CD14-positive monocyte (primary cell): ENCODE results near the gene PPP2R3B. TPM values are rescaled to one million over a fixed set of nuclear protein-coding genes. Genes with fewer than 3 reads are reported as not detected.

Source experiments
- DNase-seq, 3 donors: peaks; one replicate each; pipeline ENCODE4 v3.0.0-alpha.2; 2011 to 2022
- H2AFZ ChIP-seq: 2 replicates; pipeline ENCODE4 v1.6.0; 2012; ENCODE audit warnings: mild to moderate bottlenecking, low read depth, low read length, inconsistent platforms; ENCODE audit not compliant: insufficient read depth, poor library complexity, severe bottlenecking
- H3K27ac ChIP-seq, 2 donors: 1 replicate in 1 of 2; 2 replicates in 1 of 2; pipeline ENCODE4 v1.5.1; 2012 to 2013; ENCODE audit warnings: low read length in 2 of 2, control low read depth in 1 of 2, inconsistent platforms in 1 of 2, low read depth in 1 of 2, mild to moderate bottlenecking in 1 of 2
- H3K27me3 ChIP-seq, 2 donors: one replicate each; pipeline versions ENCODE4 v1.6.0 to v1.6.1; 2011 to 2013; ENCODE audit warnings: low read length in 2 of 2; ENCODE audit not compliant: control insufficient read depth in 2 of 2, insufficient read depth in 2 of 2
- H3K36me3 ChIP-seq, 2 donors: replicated peaks in 1 of 2; 1 replicate in 1 of 2; 2 replicates in 1 of 2; pipeline versions ENCODE4 v1.5.1 to v1.6.1; 2012 to 2013; ENCODE audit warnings: low read length in 2 of 2, control low read depth in 1 of 2, inconsistent platforms in 1 of 2, mild to moderate bottlenecking in 1 of 2; ENCODE audit not compliant: insufficient read depth in 2 of 2, control insufficient read depth in 1 of 2
- H3K4me1 ChIP-seq, 2 donors: 1 replicate in 1 of 2; 2 replicates in 1 of 2; pipeline versions ENCODE4 v1.5.1 to v1.6.1; 2012 to 2013; ENCODE audit warnings: low read length in 2 of 2, control low read depth in 1 of 2, inconsistent platforms in 1 of 2, mild to moderate bottlenecking in 1 of 2, moderate library complexity in 1 of 2; ENCODE audit not compliant: insufficient read depth in 2 of 2, control insufficient read depth in 1 of 2
- H3K4me2 ChIP-seq: replicated peaks from 2 replicates; pipeline ENCODE3; 2012; ENCODE audit warnings: low read length, moderate library complexity, mild to moderate bottlenecking; ENCODE audit not compliant: poor library complexity, severe bottlenecking; ENCODE audit errors: extremely low read depth
- H3K4me3 ChIP-seq, 3 experiments: fragments of 200-600 bp in 1 of 3; sonication (generic) in 1 of 3; replicated peaks in 1 of 3; 1 replicate in 2 of 3; 2 replicates in 1 of 3; pipeline ENCODE4 v1.5.1; 2011 to 2013; ENCODE audit warnings: low read length in 3 of 3, mild to moderate bottlenecking in 3 of 3, control low read depth in 2 of 3, low read depth in 2 of 3, inconsistent platforms in 1 of 3, moderate library complexity in 1 of 3
- H3K79me2 ChIP-seq: 2 replicates; pipeline ENCODE4 v1.6.0; 2012; ENCODE audit warnings: mild to moderate bottlenecking, control low read depth, inconsistent platforms, low read length, moderate library complexity; ENCODE audit not compliant: insufficient read depth
- H3K9ac ChIP-seq: 2 replicates; pipeline ENCODE4 v1.6.0; 2017; ENCODE audit warnings: low read length, mild to moderate bottlenecking; ENCODE audit not compliant: insufficient read depth, poor library complexity, severe bottlenecking
- H3K9me3 ChIP-seq, 2 donors: replicated peaks in 1 of 2; 1 replicate in 1 of 2; 2 replicates in 1 of 2; pipeline versions ENCODE4 v1.5.1 to v1.6.1; 2012 to 2013; ENCODE audit warnings: low read length in 2 of 2, control low read depth in 1 of 2; ENCODE audit not compliant: control insufficient read depth in 1 of 2, insufficient read depth in 1 of 2
- H4K20me1 ChIP-seq: 2 replicates; pipeline ENCODE4 v1.6.0; 2012; ENCODE audit warnings: mild to moderate bottlenecking, low read length, control low read depth, moderate library complexity; ENCODE audit not compliant: insufficient read depth
- H3K27ac Mint-ChIP-seq, 7 donors: one replicate each; pipeline ENCODE4 v1.8.0; 2020; ENCODE audit warnings: mild to moderate bottlenecking in 7 of 7, mixed read lengths in 7 of 7, moderate library complexity in 6 of 7, inconsistent platforms in 2 of 7
- H3K27me3 Mint-ChIP-seq, 3 donors: one replicate each; pipeline ENCODE4 v1.8.0; 2021 to 2022; ENCODE audit warnings: low read depth in 3 of 3, mild to moderate bottlenecking in 3 of 3, mixed read lengths in 3 of 3, moderate library complexity in 3 of 3, inconsistent platforms in 1 of 3
- H3K36me3 Mint-ChIP-seq, 2 donors: one replicate each; pipeline ENCODE4 v1.8.0; 2020; ENCODE audit warnings: mixed read lengths in 2 of 2, inconsistent platforms in 1 of 2, mild to moderate bottlenecking in 1 of 2
- H3K4me1 Mint-ChIP-seq: one replicate; pipeline ENCODE4 v1.8.0; 2020; ENCODE audit warnings: mild to moderate bottlenecking, mixed read lengths
- H3K4me3 Mint-ChIP-seq, 2 donors: one replicate each; pipeline ENCODE4 v1.8.0; 2020; ENCODE audit warnings: mild to moderate bottlenecking in 2 of 2, mixed read lengths in 2 of 2, moderate library complexity in 1 of 2
- H3K9me3 Mint-ChIP-seq, 7 donors: one replicate each; pipeline ENCODE4 v1.8.0; 2020 to 2022; ENCODE audit warnings: mixed read lengths in 7 of 7, mild to moderate bottlenecking in 6 of 7, moderate library complexity in 6 of 7, inconsistent platforms in 2 of 7
- WGBS: methylation state at CpG from one replicate; pipeline ENCODE4 v1.1.5; 2013; ENCODE audit warnings: missing lambda C conversion rate; ENCODE audit not compliant: insufficient coverage; 5-methylcytosine and 5-hydroxymethylcytosine counted together
- intact Hi-C, 2 donors: fragments of 100-400 bp; cut with micrococcal nuclease; formaldehyde crosslinking; loops; one replicate each; pipeline versions ENCODE4 v1.15.0 to v1.15.1; 2023
- polyA plus RNA-seq, 3 donors: library from polyadenylated mRNA; depleted of rRNA in 1 of 3; unstranded in 2 of 3; stranded (reverse) in 1 of 3; fragments of 300-500 nt in 2 of 3; fragments of >200 nt in 1 of 3; fragmentation: Illumina TruSeq in 2 of 3; gene quantifications; 1 replicate in 2 of 3; 2 replicates in 1 of 3; pipeline ENCODE4 v1.2.3, GENCODE V29; 2012 to 2021
- TF ChIP-seq, protein P1 (sequence below): fragments of 200-600 bp; IDR thresholded peaks from one replicate; pipeline ENCODE4 v1.8.0; 2022; ENCODE audit warnings: antibody characterized with exemption, mild to moderate bottlenecking

The PPP2R3B gene
- polyA plus RNA-seq, 3 donors = 2.1 to 9.0 (median 2.3) TPM

DNA sequence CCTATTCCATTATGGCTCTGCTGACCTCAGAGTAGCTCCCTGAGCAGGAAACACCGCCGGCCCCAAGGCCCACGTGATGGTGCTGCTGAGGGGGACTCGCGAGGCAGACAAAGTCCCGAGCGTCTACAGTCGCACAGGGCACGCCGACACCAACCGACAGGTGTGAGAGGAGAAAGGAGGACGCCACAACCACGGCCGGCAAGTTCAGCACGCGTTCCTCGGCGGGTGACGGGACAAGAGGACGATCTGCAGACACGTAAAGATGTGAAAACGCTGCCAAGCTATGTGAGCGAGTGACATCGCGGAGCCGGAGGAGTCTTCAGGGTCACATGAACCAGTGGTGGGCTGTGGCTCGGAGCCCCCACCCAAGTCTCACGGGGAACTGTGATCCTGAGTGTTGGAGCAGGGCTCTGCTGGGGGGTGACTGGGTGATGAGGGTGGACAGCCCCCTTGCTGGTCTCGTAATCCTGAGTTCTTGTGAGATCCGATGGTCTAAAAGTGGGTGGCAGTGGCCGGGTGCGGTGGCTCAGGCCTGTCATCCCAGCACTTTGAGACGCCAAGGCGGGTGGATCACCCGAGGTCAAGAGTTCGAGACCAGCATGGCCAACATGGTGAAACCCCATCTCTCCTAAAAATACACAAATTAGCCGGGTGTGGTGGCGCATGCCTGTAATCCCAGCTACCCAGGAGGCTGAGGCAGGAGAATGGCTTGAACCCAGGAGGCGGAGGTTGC is 34.0 kb downstream of the PPP2R3B start:
- Histone ChIP-seq H2AFZ (no peak overlapping the region), H4K20me1 (no peaks in the 10 kb centered on the region), H3K9me3 (peaks cover 3 to 54% of the 10 kb centered on the region in 2 donors), H3K79me2 (no peaks in the 10 kb centered on the region), H3K4me2 (no peak overlapping the region), H3K27me3 (no peaks in the 10 kb centered on the region), H3K4me1 (no peaks in the 10 kb centered on the region), H3K36me3 (no peaks in the 10 kb centered on the region), H3K4me3 (no peak overlapping the region), H3K9ac (no peak overlapping the region), H3K27ac (no peak overlapping the region)
- DNase-seq = no peak
- peaks cover 24 to 34% of the 10 kb centered on the region in 2 donors for H3K36me3 Mint-ChIP-seq
- 95% methylated on average over 36 of the region's 39 CpGs for WGBS
- TF ChIP-seq, protein P1, sequence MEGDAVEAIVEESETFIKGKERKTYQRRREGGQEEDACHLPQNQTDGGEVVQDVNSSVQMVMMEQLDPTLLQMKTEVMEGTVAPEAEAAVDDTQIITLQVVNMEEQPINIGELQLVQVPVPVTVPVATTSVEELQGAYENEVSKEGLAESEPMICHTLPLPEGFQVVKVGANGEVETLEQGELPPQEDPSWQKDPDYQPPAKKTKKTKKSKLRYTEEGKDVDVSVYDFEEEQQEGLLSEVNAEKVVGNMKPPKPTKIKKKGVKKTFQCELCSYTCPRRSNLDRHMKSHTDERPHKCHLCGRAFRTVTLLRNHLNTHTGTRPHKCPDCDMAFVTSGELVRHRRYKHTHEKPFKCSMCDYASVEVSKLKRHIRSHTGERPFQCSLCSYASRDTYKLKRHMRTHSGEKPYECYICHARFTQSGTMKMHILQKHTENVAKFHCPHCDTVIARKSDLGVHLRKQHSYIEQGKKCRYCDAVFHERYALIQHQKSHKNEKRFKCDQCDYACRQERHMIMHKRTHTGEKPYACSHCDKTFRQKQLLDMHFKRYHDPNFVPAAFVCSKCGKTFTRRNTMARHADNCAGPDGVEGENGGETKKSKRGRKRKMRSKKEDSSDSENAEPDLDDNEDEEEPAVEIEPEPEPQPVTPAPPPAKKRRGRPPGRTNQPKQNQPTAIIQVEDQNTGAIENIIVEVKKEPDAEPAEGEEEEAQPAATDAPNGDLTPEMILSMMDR = no peak
- peaks cover 0 to 2% (median 2%) of the 10 kb centered on the region in 3 donors for H3K27me3 Mint-ChIP-seq
- peaks cover 7% of the 10 kb centered on the region for H3K4me1 Mint-ChIP-seq
- intact Hi-C loops = no loop called here
- H3K27ac Mint-ChIP-seq = peak overlapping the region in 1 of 7 donors; percentile 78
- H3K4me3 Mint-ChIP-seq = no peak overlapping the region
- H3K9me3 Mint-ChIP-seq = peaks cover 2 to 55% (median 20%) of the 10 kb centered on the region in 7 donors

- no peak overlapping the region for H3K4me2 ChIP-seq
- no peaks in the 10 kb centered on the region for H3K4me1 ChIP-seq
- peaks cover 0 to 59% (median 20%) of the 10 kb centered on the region in 7 donors for H3K9me3 Mint-ChIP-seq
- peaks cover 0 to 2% (median 2%) of the 10 kb centered on the region in 3 donors for H3K27me3 Mint-ChIP-seq
- peaks cover 7 to 59% of the 10 kb centered on the region in 2 donors for H3K9me3 ChIP-seq
- peaks cover 3% of the 10 kb centered on the region for H3K4me1 Mint-ChIP-seq
- no peaks in the 10 kb centered on the region for H3K36me3 ChIP-seq
- H3K4me3 ChIP-seq = no peak overlapping the region
- no peak overlapping the region for H3K27ac ChIP-seq
- H2AFZ ChIP-seq = no peak overlapping the region
- WGBS = 98% methylated on average over 24 of the region's 27 CpGs
- no peak overlapping the region for H3K27ac Mint-ChIP-seq
- H3K79me2 ChIP-seq = no peaks in the 10 kb centered on the region
- no peaks in the 10 kb centered on the region for H4K20me1 ChIP-seq
- no peaks in the 10 kb centered on the region for H3K27me3 ChIP-seq
- no peak for DNase-seq
- TF ChIP-seq, protein P1 = no peak
- H3K9ac ChIP-seq = no peak overlapping the region
- peaks cover 21 to 33% of the 10 kb centered on the region in 2 donors for H3K36me3 Mint-ChIP-seq
- no peak overlapping the region for H3K4me3 Mint-ChIP-seq
- intact Hi-C loops = no loop called here
These were observed 34.5 kb downstream of the PPP2R3B start for GRCh38 chrX:352181-352580.
